Measurements from ENCODE around the gene CSTA. TPM values are rescaled to one million over a fixed set of nuclear protein-coding genes. Genes with fewer than 3 reads are reported as not detected.

Gene CSTA
- total RNA-seq, 2 donors from 2014 or later = 14.5 to 25.7 TPM

DNA sequence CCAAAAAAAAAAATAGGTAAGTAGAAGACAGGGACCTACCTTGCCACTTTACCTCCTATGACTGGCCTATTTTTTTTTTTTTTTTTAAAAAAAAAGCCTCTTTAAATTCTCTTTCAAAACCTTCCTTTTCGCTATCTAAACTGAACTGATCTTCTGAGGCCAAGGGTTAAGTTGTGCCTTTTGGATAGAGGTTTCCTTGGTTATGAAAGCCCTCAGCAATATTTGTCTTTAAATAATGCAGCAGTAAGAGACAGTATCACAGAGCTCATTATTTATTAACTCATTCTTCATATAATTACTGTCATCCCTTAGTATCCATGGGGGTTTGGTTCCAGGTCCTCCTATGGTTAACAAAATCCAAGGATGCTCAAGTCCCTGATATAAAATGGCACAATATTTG lies 49.0 kb downstream of the CSTA start:
- Histone ChIP-seq H3K4me3 (no peak overlapping the region), H3K4me1 (replicated peaks) (no peaks in the 10 kb centered on the region), H3K36me3 (no peaks in the 10 kb centered on the region), H3K27me3 (replicated peaks; ENCODE audit: insufficient read depth) (no peaks in the 10 kb centered on the region), H3K9me3 (no peaks in the 10 kb centered on the region), H3K27ac (no peak overlapping the region)
- no peak for TF ChIP-seq POLR2AphosphoS5 (IDR thresholded peaks at IDR 0.05)
- no peak for TF ChIP-seq POLR2A (IDR thresholded peaks at IDR 0.05)
- TF ChIP-seq, protein P1, sequence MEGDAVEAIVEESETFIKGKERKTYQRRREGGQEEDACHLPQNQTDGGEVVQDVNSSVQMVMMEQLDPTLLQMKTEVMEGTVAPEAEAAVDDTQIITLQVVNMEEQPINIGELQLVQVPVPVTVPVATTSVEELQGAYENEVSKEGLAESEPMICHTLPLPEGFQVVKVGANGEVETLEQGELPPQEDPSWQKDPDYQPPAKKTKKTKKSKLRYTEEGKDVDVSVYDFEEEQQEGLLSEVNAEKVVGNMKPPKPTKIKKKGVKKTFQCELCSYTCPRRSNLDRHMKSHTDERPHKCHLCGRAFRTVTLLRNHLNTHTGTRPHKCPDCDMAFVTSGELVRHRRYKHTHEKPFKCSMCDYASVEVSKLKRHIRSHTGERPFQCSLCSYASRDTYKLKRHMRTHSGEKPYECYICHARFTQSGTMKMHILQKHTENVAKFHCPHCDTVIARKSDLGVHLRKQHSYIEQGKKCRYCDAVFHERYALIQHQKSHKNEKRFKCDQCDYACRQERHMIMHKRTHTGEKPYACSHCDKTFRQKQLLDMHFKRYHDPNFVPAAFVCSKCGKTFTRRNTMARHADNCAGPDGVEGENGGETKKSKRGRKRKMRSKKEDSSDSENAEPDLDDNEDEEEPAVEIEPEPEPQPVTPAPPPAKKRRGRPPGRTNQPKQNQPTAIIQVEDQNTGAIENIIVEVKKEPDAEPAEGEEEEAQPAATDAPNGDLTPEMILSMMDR (IDR thresholded peaks at IDR 0.05) = no peak
- intact Hi-C loops (cut with DNase I) = no loop called here
- DNase-seq (ENCODE audit: low spot score) = no peak
- WGBS = 94% methylated on average over 1 of the region's 1 CpG

DNA sequence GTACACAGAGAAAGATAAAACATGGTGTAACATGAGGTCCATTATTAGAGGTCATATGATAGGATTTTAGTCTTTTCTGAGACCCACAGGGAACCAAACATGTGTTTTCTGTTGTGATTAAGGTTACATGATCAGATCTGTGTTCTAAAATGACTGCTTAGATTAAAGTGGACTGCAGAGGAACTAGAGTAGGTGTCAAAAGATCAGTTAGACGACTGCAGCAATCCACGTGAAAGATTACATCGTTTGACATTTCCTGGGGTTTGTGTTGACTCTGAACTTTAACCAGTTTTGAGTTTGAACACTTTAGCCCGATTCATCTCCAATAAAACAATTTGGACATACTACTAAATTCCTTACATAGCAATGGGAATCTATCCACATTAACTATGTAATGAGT lies 52.9 kb downstream of the CSTA start:
- H3K27ac ChIP-seq = no peak overlapping the region
- intact Hi-C loops (cut with DNase I) = no loop called here
- no peaks in the 10 kb centered on the region for H3K4me1 ChIP-seq (replicated peaks)
- TF ChIP-seq POLR2A (IDR thresholded peaks at IDR 0.05) (no peak), POLR2AphosphoS5 (IDR thresholded peaks at IDR 0.05) (no peak)
- TF ChIP-seq, protein P1 (IDR thresholded peaks at IDR 0.05) = no peak
- H3K36me3 ChIP-seq = no peaks in the 10 kb centered on the region
- no peak for DNase-seq (ENCODE audit: low spot score)
- no peaks in the 10 kb centered on the region for H3K9me3 ChIP-seq
- H3K4me3 ChIP-seq = no peak overlapping the region
- no peaks in the 10 kb centered on the region for H3K27me3 ChIP-seq (replicated peaks; ENCODE audit: insufficient read depth)
- WGBS = 76% methylated on average over 4 of the region's 4 CpGs

DNA sequence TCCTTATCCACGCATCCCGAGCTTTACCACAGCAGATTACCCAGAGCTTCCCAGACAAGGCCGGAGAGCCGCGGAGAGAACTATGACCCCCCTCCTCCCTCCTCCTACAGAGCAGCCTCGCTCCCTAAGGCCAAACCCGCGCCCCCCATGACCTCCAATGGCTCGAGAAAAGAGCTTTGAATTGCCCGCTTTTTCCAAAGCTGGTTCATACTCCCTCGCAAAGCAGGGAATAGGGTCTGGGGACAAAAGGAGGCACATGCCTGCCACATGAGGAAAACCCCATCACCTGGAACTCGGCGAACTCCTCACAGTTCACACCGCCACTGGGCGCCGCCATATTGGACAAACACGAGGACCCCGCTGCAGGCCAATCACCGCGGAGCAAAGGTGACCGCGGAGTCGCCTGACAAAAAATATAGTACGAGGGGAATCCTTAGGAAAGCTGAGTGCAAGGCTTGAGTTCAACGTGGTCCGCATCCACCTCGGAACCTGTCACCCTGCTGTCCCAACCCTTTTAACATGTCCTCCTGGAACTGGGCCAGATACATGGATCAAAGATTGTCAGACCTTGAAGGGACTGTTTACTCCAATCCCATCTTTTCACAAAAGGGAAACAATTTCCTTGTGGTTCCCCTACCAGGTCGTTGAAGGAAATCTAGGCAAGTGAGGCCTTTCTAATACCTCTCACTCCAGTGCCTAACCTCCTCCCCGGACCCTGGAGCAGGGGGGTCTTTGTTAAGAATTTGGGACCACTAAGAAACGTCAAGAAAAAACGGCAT lies 58.0 kb downstream of the CSTA start, which contains the start of gene MIX23:
Gene MIX23 (minus strand): TSS at position 344 of the 779 bp plus-strand sequence. CDS start 7 bp downstream, at position 337.
- Histone ChIP-seq H3K4me1 (replicated peaks) (peaks cover 5% of the 10 kb centered on the region), H3K4me3 (peak within 1 kb of the TSS; percentile 64 to 69), H3K27me3 (replicated peaks; ENCODE audit: insufficient read depth) (no peaks in the 10 kb centered on the region), H3K9me3 (no peaks in the 10 kb centered on the region), H3K27ac (peak within 1 kb of the TSS; percentile 84 to 89), H3K36me3 (no peaks in the 10 kb centered on the region)
- under 1% methylated on average over 31 of the region's 31 CpGs for WGBS
- peak; percentile 80 for DNase-seq (ENCODE audit: low spot score)
- intact Hi-C loops (cut with DNase I) = no loop called here
- TF ChIP-seq, protein P1 (IDR thresholded peaks at IDR 0.05) = peak in 1 of 4 experiments; percentile 8
- TF ChIP-seq POLR2A (IDR thresholded peaks at IDR 0.05) = peak; percentile 37
- peak; percentile 82 for TF ChIP-seq POLR2AphosphoS5 (IDR thresholded peaks at IDR 0.05)

- peak; percentile 96 for DNase-seq (ENCODE audit: low spot score)
- Histone ChIP-seq H3K27ac (peak within 1 kb of the TSS; percentile 84 to 89), H3K9me3 (no peaks in the 10 kb centered on the region), H3K36me3 (no peaks in the 10 kb centered on the region), H3K4me1 (replicated peaks) (peaks cover 5% of the 10 kb centered on the region), H3K27me3 (replicated peaks; ENCODE audit: insufficient read depth) (no peaks in the 10 kb centered on the region), H3K4me3 (peak within 1 kb of the TSS; percentile 64 to 69)
- intact Hi-C loops (cut with DNase I) = no loop called here
- WGBS = under 1% methylated on average over 38 of the region's 52 CpGs
- TF ChIP-seq POLR2A (IDR thresholded peaks at IDR 0.05) (peak; percentile 99), POLR2AphosphoS5 (IDR thresholded peaks at IDR 0.05) (peak; percentile 94)
- TF ChIP-seq, protein P1 (IDR thresholded peaks at IDR 0.05) = peak; percentile 41 to 75 (median 67)
Observed at GRCh38 chr3:122383771-122384697, 59.0 kb downstream of the CSTA start, which contains the start of gene FAM162A. Gene FAM162A, plus strand, starts transcription at chr3:122384182. Its CDS starts 84 bp downstream, at chr3:122384266.
